SK-N-MC (cell line): ENCODE results near the gene SRCIN1.

Experiments used
- EZH2 ChIP-seq: fragments of 200-600 bp; sonication (generic); IDR thresholded peaks from one replicate; pipeline ENCODE4 v1.6.1; 2017; ENCODE audit warnings: antibody characterized with exemption
- FOXP2 ChIP-seq: optimal IDR thresholded peaks from 2 replicates; pipeline ENCODE3; 2011; ENCODE audit warnings: mild to moderate bottlenecking, moderate library complexity; ENCODE audit not compliant: insufficient read depth; ENCODE audit errors: extremely low read length, control extremely low read depth
- POLR2AphosphoS5 ChIP-seq: IDR thresholded peaks from 2 replicates; pipeline ENCODE4 v1.6.1; 2012; ENCODE audit warnings: mild to moderate bottlenecking, low read depth, low read length, borderline replicate concordance

DNA sequence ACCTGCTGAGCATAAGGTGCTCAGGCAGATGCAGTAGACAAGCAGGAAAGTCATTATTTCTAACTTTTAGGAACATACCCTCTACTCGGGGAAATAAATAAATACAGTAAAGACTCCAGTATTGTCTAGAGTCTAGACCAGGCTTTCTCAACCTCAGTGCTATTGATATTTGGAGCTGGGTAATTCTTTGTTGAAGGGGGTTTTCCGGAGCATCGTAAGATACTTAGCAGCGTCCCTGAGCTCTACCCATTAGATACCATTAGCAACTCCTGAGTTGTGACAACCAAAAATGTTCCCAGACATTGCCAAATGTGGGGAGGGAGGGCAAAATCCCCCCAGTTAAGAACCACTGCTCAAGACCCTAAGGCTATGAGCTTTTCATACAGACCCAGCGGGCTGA is 47.9 kb upstream of the SRCIN1 start:
- TF ChIP-seq EZH2 (no peak), POLR2AphosphoS5 (no peak), FOXP2 (no peak)
